GM19193 (cell line): Measurements from ENCODE around the gene CAVIN3.

ENCODE experiments used
- POLR2A ChIP-seq: IDR thresholded peaks from 4 replicates; pipeline ENCODE4 v1.6.1; 2011; ENCODE audit not compliant: insufficient read depth, insufficient read length; ENCODE audit errors: extremely low read depth

Gene CAVIN3, protein sequence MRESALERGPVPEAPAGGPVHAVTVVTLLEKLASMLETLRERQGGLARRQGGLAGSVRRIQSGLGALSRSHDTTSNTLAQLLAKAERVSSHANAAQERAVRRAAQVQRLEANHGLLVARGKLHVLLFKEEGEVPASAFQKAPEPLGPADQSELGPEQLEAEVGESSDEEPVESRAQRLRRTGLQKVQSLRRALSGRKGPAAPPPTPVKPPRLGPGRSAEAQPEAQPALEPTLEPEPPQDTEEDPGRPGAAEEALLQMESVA

GRCh38 chr11:6320411-6321155, at the start of gene CAVIN3:
Gene CAVIN3, minus strand, starts transcription at chr11:6320501. Its CDS starts 25 bp downstream, at chr11:6320476.
- TF ChIP-seq POLR2A, result no peak

DNA sequence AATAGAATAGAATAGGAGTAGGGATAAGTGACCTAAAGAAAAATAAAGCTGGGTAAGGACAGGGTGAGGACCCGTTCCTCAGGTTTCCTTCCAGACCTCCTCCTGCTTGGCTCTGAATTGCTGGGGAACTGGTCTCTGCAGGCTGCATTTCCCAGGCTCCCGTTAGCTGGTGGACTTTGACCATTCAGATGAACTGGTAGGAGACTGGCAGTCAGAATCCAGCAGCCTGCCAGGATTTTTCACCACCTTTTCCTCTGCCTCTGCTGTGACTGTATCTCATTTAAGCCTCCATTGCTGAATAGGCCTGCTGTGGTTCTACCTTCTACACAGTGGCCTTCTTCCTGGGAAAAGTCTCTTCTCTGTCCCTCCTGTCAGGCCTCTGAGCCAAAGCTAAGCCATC, 45.4 kb upstream of the CAVIN3 start:
- no peak for TF ChIP-seq POLR2A

GRCh38 chr11:6362873-6363678, 42.8 kb upstream of the CAVIN3 start:
- TF ChIP-seq POLR2A, result no peak

- TF ChIP-seq POLR2A, result no peak
Observed at GRCh38 chr11:6362185-6362872, 42.0 kb upstream of the CAVIN3 start.

DNA sequence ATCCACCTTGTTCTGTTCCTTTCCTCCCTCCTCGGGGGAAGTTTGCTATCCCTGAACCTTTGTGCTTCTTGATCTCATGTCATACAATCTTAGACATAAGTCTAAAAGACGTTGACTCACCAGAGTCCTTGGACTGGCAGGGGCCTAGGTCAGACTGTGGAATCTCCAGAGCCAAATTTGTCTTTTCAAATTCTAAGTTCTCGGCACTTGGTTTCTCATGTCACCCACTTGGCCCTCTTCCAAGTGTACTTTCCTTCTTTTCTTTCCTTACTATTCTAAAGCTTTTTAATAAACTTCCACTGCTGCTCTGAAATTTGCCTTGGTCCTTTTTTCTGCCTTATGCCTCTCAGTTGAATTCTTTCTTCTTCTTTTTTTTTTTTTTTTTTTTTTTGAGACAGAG, 39.9 kb upstream of the CAVIN3 start:
- no peak for TF ChIP-seq POLR2A

- TF ChIP-seq POLR2A, result no peak
Observed at GRCh38 chr11:6357222-6357621, 36.9 kb upstream of the CAVIN3 start.

DNA sequence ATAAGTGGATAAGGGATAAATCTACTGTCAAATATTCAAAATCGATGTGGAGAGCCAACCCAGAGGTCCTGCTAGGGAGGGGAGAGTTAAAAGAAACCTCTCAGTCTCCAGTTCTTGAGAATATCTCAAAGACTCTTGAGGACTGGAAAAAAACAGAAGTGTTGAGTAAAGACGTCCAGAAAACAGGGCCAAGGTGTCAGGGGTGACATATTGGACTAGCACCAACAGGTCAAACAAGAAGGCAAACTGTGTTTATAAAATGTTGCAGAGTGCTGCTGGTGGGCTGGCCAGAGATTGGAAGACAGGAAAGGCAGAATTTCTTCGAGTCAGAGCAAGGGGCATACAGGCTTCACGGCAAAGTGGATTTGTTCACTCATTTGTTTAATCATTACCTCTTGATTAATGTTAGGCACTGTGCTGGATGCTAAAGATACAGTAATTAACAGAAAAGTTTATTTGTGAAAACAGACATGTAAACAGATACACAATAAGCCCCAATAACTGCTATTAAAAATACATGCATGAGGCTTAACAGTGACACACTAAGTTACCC, 36.3 kb upstream of the CAVIN3 start:
- no peak for TF ChIP-seq POLR2A

GRCh38 chr11:6354651-6355485, 34.6 kb upstream of the CAVIN3 start:
- TF ChIP-seq POLR2A, result no peak

DNA sequence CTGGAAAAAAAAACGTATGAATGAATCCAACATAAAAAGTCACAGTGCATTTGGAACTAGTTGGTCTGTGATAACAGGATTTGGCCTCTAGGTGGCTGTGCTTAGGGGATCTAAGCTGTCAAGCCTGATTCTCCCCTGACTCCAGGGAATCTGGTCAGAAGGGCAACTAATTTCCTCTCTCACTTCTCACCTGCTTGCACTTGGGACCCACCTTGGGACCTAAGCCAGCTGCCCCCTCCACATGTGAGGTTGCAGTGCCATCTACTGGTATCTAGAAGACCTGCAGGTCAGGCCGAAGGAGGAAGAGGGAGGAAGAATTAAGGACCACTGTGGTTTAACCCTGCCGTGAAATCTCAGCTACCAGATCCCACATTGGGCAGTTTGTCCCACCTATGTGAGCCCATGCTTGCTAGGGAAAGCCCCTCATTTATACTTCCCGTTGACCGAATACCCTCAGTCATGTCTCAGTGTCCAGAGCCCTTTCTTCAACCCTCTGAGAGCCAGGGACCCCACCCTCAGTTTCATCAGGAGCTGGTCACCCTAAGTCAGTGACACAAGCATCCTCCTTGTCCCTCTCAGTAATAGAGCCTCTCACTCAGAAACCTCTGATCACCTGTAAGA, 33.2 kb upstream of the CAVIN3 start:
- no peak for TF ChIP-seq POLR2A

- TF ChIP-seq POLR2A, result no peak
Observed at GRCh38 chr11:6351782-6352382, 31.6 kb upstream of the CAVIN3 start.

DNA sequence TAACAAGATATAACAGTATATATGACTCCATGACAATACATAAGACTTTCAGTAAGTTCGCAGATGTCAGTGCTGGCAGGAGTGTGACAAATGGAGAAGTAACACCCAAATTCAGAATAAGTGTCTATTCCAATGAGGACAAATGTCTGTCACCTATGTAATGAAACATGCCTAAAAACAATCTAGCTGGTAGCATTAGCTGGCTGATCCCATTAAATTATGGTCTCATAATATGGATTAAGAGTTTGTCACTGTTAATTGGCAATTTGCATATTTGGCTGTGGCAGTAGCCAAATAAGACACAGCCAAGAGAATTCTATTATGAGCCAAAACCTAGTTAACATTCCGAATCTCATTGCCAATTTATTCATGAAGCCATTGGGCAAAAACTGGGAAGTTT, 30.2 kb upstream of the CAVIN3 start:
- no peak for TF ChIP-seq POLR2A

DNA sequence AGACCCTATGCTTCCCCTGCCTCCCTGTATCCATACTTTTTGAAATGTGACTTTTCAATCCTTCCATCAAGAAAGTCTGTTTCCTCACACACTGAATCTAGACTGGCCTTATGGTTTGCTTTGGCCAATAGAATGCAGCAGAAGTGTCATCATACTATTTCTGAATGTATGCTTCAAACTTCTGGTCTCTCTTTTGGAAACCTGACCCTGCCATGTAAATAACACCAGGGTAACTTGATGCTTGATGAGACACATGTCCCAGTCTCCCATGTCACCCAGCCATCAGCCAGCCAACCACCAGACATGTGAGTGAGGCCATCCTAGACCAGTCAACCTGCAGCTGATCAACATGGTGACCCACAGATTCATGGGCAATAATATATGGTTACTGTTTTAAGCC, 29.7 kb upstream of the CAVIN3 start:
- no peak for TF ChIP-seq POLR2A

DNA sequence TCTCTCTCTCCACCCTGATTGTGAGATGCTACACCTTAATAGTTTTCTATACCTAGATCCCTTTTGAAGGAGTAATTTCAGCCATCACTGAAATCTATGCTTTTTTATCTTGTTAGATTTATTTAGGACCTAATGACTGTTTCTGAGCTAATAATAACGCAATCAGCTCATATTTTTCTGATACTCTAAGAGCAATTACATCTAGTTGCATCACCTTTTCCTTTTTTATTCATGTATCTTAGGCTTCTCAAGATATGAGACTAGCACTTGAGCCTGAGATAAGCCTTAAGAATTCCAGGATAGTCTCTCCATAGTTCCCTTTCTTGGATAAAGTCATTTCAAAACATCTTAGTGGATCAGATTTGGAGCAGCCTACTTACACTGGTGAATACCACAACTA, 25.1 kb upstream of the CAVIN3 start:
- no peak for TF ChIP-seq POLR2A
